ENCODE results near the gene AFDN. TPM values are rescaled to one million over a fixed set of nuclear protein-coding genes. Genes with fewer than 3 reads are reported as not detected.
A peak's percentile ranks its signal among the peaks of the same experiment; 100 is the strongest.

AFDN gene
- total RNA-seq, 3 donors from 2014 or later, result 93.1 to 292 (median 170) TPM

GRCh38 chr6:167976708-167977107, 150.0 kb downstream of the AFDN start:
- H3K4me1 ChIP-seq, result no peaks in the 10 kb centered on the region
- H3K27me3 ChIP-seq, result no peaks in the 10 kb centered on the region
- no peak overlapping the region for H3K4me3 ChIP-seq
- intact Hi-C loops (cut with DNase I; ENCODE audit: low total_unique reads), result no loop called here
- H3K9me3 ChIP-seq, result no peaks in the 10 kb centered on the region
- H3K36me3 ChIP-seq, result no peaks in the 10 kb centered on the region
- H3K27ac ChIP-seq, result no peak overlapping the region
- no peak for TF ChIP-seq POLR2AphosphoS5 (IDR thresholded peaks at IDR 0.05)
- TF ChIP-seq POLR2A (IDR thresholded peaks at IDR 0.05), result no peak
- TF ChIP-seq CTCF (IDR thresholded peaks at IDR 0.05), result no peak
- no peak for DNase-seq (ENCODE audit: low spot score in 2 of 2)

- Histone ChIP-seq H3K36me3 (no peaks in the 10 kb centered on the region), H3K4me1 (no peaks in the 10 kb centered on the region), H3K27me3 (no peaks in the 10 kb centered on the region), H3K4me3 (no peak overlapping the region), H3K9me3 (no peaks in the 10 kb centered on the region), H3K27ac (no peak overlapping the region)
- intact Hi-C loops (cut with DNase I; ENCODE audit: low total_unique reads), result no loop called here
- no peak for DNase-seq (ENCODE audit: low spot score in 2 of 2)
- TF ChIP-seq POLR2AphosphoS5 (IDR thresholded peaks at IDR 0.05) (no peak), CTCF (IDR thresholded peaks at IDR 0.05) (no peak), POLR2A (IDR thresholded peaks at IDR 0.05) (no peak)
Observed at GRCh38 chr6:167977717-167978467, 151.2 kb downstream of the AFDN start.

- no peaks in the 10 kb centered on the region for H3K36me3 ChIP-seq
- no peaks in the 10 kb centered on the region for H3K9me3 ChIP-seq
- H3K4me3 ChIP-seq, result no peak overlapping the region
- no peak for DNase-seq (ENCODE audit: low spot score in 2 of 2)
- H3K4me1 ChIP-seq, result no peaks in the 10 kb centered on the region
- no peak for TF ChIP-seq POLR2A (IDR thresholded peaks at IDR 0.05)
- TF ChIP-seq CTCF (IDR thresholded peaks at IDR 0.05), result no peak
- TF ChIP-seq POLR2AphosphoS5 (IDR thresholded peaks at IDR 0.05), result no peak
- H3K27ac ChIP-seq, result no peak overlapping the region
- intact Hi-C loops (cut with DNase I; ENCODE audit: low total_unique reads), result no loop called here
- no peaks in the 10 kb centered on the region for H3K27me3 ChIP-seq
Observed at GRCh38 chr6:167978607-167979006, 151.9 kb downstream of the AFDN start.

- TF ChIP-seq POLR2AphosphoS5 (IDR thresholded peaks at IDR 0.05) (no peak), POLR2A (IDR thresholded peaks at IDR 0.05) (no peak), CTCF (IDR thresholded peaks at IDR 0.05) (no peak)
- no peaks in the 10 kb centered on the region for H3K36me3 ChIP-seq
- intact Hi-C loops (cut with DNase I; ENCODE audit: low total_unique reads), result no loop called here
Observed at GRCh38 chr6:167979436-167980139, 152.9 kb downstream of the AFDN start.

GRCh38 chr6:167980911-167981580, 154.3 kb downstream of the AFDN start:
- DNase-seq (ENCODE audit: low spot score in 2 of 2), result no peak
- Histone ChIP-seq H3K9me3 (no peaks in the 10 kb centered on the region), H3K27ac (no peak overlapping the region), H3K4me3 (no peak overlapping the region), H3K36me3 (no peaks in the 10 kb centered on the region), H3K4me1 (no peaks in the 10 kb centered on the region), H3K27me3 (no peaks in the 10 kb centered on the region)
- intact Hi-C loops (cut with DNase I; ENCODE audit: low total_unique reads), result no loop called here
- TF ChIP-seq CTCF (IDR thresholded peaks at IDR 0.05) (no peak), POLR2A (IDR thresholded peaks at IDR 0.05) (no peak), POLR2AphosphoS5 (IDR thresholded peaks at IDR 0.05) (no peak)

More at GRCh38 chr6:167979436-167980139, 152.9 kb downstream of the AFDN start:
- no peaks in the 10 kb centered on the region for H3K4me1 ChIP-seq
- DNase-seq (ENCODE audit: low spot score in 2 of 2), result no peak
- peak overlapping the region; percentile 32 to 54 for H3K27ac ChIP-seq
- H3K27me3 ChIP-seq, result no peaks in the 10 kb centered on the region
- H3K4me3 ChIP-seq, result no peak overlapping the region
- H3K9me3 ChIP-seq, result no peaks in the 10 kb centered on the region
